HepG2 (cell line): ENCODE measurements around the gene TMEM134. TPM values are rescaled to one million over a fixed set of nuclear protein-coding genes. Genes with fewer than 3 reads are reported as not detected.

Source experiments
- AKAP8 ChIP-seq: sonication (generic); formaldehyde crosslinking; IDR thresholded peaks from 2 replicates; pipeline ENCODE4 v1.5.1; 2020; ENCODE audit warnings: mild to moderate bottlenecking, missing genetic modification reagents
- ESRRA ChIP-seq: sonication (generic); formaldehyde crosslinking; IDR thresholded peaks from 2 replicates; pipeline ENCODE4 v1.5.1; 2020; ENCODE audit warnings: mild to moderate bottlenecking, low read depth, missing genetic modification reagents
- FOXK1 ChIP-seq: sonication (generic); formaldehyde crosslinking; IDR thresholded peaks from 2 replicates; pipeline ENCODE4 v1.4.0; 2020; ENCODE audit warnings: low read depth, missing genetic modification reagents, borderline replicate concordance
- HDAC2 ChIP-seq: sonication (generic); formaldehyde crosslinking; IDR thresholded peaks from 2 replicates; pipeline ENCODE4 v1.4.0; 2020; ENCODE audit warnings: missing genetic modification reagents
- HMG20A ChIP-seq: IDR thresholded peaks from 2 replicates; pipeline ENCODE4 v1.6.1; 2016; ENCODE audit warnings: borderline replicate concordance
- IKZF1 ChIP-seq: fragments of 450-650 bp; IDR thresholded peaks from 2 replicates; pipeline ENCODE4 v1.7.1; 2016
- IKZF4 ChIP-seq: sonication (generic); formaldehyde crosslinking; IDR thresholded peaks from 2 replicates; pipeline ENCODE4 v1.5.1; 2020; ENCODE audit warnings: borderline replicate concordance, mild to moderate bottlenecking, low read depth, missing genetic modification reagents; ENCODE audit errors: not compliant biosample characterization
- IRF9 ChIP-seq: sonication (generic); formaldehyde crosslinking; IDR thresholded peaks from 2 replicates; pipeline ENCODE4 v1.8.0; 2022; ENCODE audit warnings: missing genetic modification reagents, mild to moderate bottlenecking, borderline replicate concordance
- LCORL ChIP-seq, 2 experiments: fragments of 450-650 bp in 1 of 2; sonication (generic) in 1 of 2; formaldehyde crosslinking in 1 of 2; IDR thresholded peaks; 2 replicates each; pipeline versions ENCODE4 v1.5.0 to v1.6.1; 2017 to 2020; ENCODE audit warnings: antibody characterized with exemption in 1 of 2, missing genetic modification reagents in 1 of 2
- MAFF ChIP-seq: IDR thresholded peaks from 2 replicates; pipeline ENCODE4 v1.6.1; 2011; ENCODE audit warnings: low read depth, low read length, improper control_type of control experiment
- MAFK ChIP-seq, 2 experiments: IDR thresholded peaks in 1 of 2; conservative IDR thresholded peaks in 1 of 2; 2 replicates each; pipeline ENCODE4 v1.6.1; 2011; ENCODE audit warnings: improper control_type of control experiment in 2 of 2, low read length in 2 of 2
- MEIS1 ChIP-seq: sonication (generic); formaldehyde crosslinking; IDR thresholded peaks from 2 replicates; pipeline ENCODE4 v1.9.0; 2021; ENCODE audit warnings: mild to moderate bottlenecking, missing genetic modification reagents, moderate library complexity, borderline replicate concordance
- NFYB ChIP-seq: sonication (generic); formaldehyde crosslinking; IDR thresholded peaks from 2 replicates; pipeline ENCODE4 v1.4.0; 2020; ENCODE audit warnings: missing genetic modification reagents
- PAWR ChIP-seq: sonication (generic); formaldehyde crosslinking; IDR thresholded peaks from 2 replicates; pipeline ENCODE4 v1.4.0; 2020; ENCODE audit warnings: missing genetic modification reagents, mild to moderate bottlenecking, borderline replicate concordance
- PAX8 ChIP-seq: sonication (generic); formaldehyde crosslinking; IDR thresholded peaks from 2 replicates; pipeline ENCODE4 v1.8.0; 2022; ENCODE audit warnings: mild to moderate bottlenecking, missing genetic modification reagents, borderline replicate concordance
- PHF5A ChIP-seq: IDR thresholded peaks from one replicate; pipeline ENCODE4 v1.6.1; 2018; ENCODE audit warnings: low read depth, missing genetic modification reagents; ENCODE audit not compliant: unreplicated experiment
- POLR2AphosphoS5 ChIP-seq: IDR thresholded peaks from 2 replicates; pipeline ENCODE4 v1.6.1; 2012; ENCODE audit warnings: low read depth, low read length
- SMC3 ChIP-seq: IDR thresholded peaks from 2 replicates; pipeline ENCODE4 v1.6.1; 2011; ENCODE audit warnings: low read length, improper control_type of control experiment
- TMF1 ChIP-seq: sonication (generic); formaldehyde crosslinking; IDR thresholded peaks from 2 replicates; pipeline ENCODE4 v1.8.1; 2022; ENCODE audit warnings: low read depth, missing genetic modification reagents
- XBP1 ChIP-seq: sonication (generic); formaldehyde crosslinking; IDR thresholded peaks from 2 replicates; pipeline ENCODE4 v1.5.0; 2020; ENCODE audit warnings: missing genetic modification reagents
- ZNF790 ChIP-seq: sonication (generic); formaldehyde crosslinking; IDR thresholded peaks from 2 replicates; pipeline ENCODE4 v1.8.0; 2022; ENCODE audit warnings: missing genetic modification reagents, mild to moderate bottlenecking, borderline replicate concordance
- ZNF816 ChIP-seq: sonication (generic); formaldehyde crosslinking; IDR thresholded peaks from 2 replicates; pipeline ENCODE4 v1.8.0; 2022; ENCODE audit warnings: missing genetic modification reagents, mild to moderate bottlenecking, borderline replicate concordance
- polyA plus RNA-seq, 8 experiments: library from polyadenylated mRNA; depleted of rRNA in 3 of 8; stranded (reverse) in 7 of 8; unstranded in 1 of 8; fragments of >200 nt; fragmentation: Illumina TruSeq in 4 of 8; extraction: Trizol in 4 of 8; gene quantifications; 2 replicates each; pipeline versions ENCODE4 v1.2.1 to v1.2.3, GENCODE V29; 2011 to 2016; ENCODE audit warnings: low read depth in 4 of 8, missing spikeins in 1 of 8, mixed read lengths in 1 of 8; ENCODE audit not compliant: insufficient read depth in 1 of 8
- total RNA-seq, 5 experiments: library from RNA; depleted of rRNA; stranded (reverse); fragments of >200 nt; fragmentation: Illumina TruSeq; extraction: Trizol; gene quantifications; 2 replicates each; pipeline ENCODE4 v1.2.3, GENCODE V29; 2016; ENCODE audit warnings: low read depth in 1 of 5
- TF ChIP-seq, protein P1 (sequence below): sonication (generic); formaldehyde crosslinking; IDR thresholded peaks from 2 replicates; pipeline ENCODE4 v1.5.1; 2020; ENCODE audit warnings: missing genetic modification reagents, mild to moderate bottlenecking, borderline replicate concordance
- TF ChIP-seq, protein P2 (sequence below): sonication (generic); formaldehyde crosslinking; IDR thresholded peaks from 2 replicates; pipeline ENCODE4 v1.4.0; 2020; ENCODE audit warnings: low read depth, mild to moderate bottlenecking, missing genetic modification reagents
- TF ChIP-seq, protein P3 (sequence below): IDR thresholded peaks from 2 replicates; pipeline ENCODE4 v1.6.1; 2012; ENCODE audit warnings: low read depth, low read length, improper control_type of control experiment

Gene TMEM134
- total and polyA plus RNA-seq, 2 of the 13 experiments (the other 11 are each of a cell fraction or from before 2014, with no cell fraction given): 6.9 to 26.9 TPM

GRCh38 chr11:67482827-67483798 lies 14.1 kb upstream of the TMEM134 start, which contains the start of gene AIP (continued):
- TF ChIP-seq HMG20A (no peak; the same call in 1 of the 2 replicates), IKZF1 (no peak), LCORL (IDR thresholded peaks at IDR 0.05) (no peak), LCORL (CRISPR knock-in tag; IDR thresholded peaks at IDR 0.05) (0 out of 2 replicates have a peak, but pooled peaks have one; percentile 24), TMF1 (CRISPR knock-in tag) (peak; percentile 98), IRF9 (peak; percentile 99), HDAC2 (CRISPR knock-in tag) (peak; percentile 79), XBP1 (no peak), AKAP8 (CRISPR knock-in tag) (peak; percentile 84), MAFF (no peak), PHF5A (peak; percentile 78), POLR2AphosphoS5 (no peak; the same call in none of the 2 replicates), ESRRA (CRISPR knock-in tag) (peak; percentile 78), PAX8 (CRISPR knock-in tag) (peak; percentile 97; the same call in 1 of the 2 replicates), SMC3 (no peak), NFYB (peak; percentile 79), PAWR (CRISPR knock-in tag) (peak; percentile 76), MEIS1 (CRISPR knock-in tag) (peak; percentile 95), IKZF4 (peak; percentile 99), MAFK (conservative IDR thresholded peaks at IDR 0.05 in 1 of 2, IDR thresholded peaks at IDR 0.05 in 1 of 2; ENCODE audit: low read length in 2 of 2) (no peak), ZNF790 (CRISPR knock-in tag) (peak; percentile 96), ZNF816 (CRISPR knock-in tag) (peak; percentile 91; the same call in 1 of the 2 replicates), FOXK1 (peak; percentile 38; the same call in 1 of the 2 replicates)
- TF ChIP-seq, protein P1, sequence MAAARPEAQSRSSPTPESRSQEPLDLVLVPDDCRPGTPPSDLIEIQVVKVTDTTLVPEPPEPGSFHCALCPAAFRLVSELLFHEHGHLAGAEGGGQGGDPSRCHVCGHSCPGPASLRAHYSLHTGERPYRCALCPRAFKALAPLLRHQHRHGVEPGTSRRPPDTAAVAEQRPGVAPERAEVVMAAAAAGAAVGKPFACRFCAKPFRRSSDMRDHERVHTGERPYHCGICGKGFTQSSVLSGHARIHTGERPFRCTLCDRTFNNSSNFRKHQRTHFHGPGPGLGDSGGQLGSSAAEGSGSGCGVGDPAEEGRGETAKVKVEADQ: peak; percentile 88; the same call in 1 of the 2 replicates
- TF ChIP-seq, protein P2, sequence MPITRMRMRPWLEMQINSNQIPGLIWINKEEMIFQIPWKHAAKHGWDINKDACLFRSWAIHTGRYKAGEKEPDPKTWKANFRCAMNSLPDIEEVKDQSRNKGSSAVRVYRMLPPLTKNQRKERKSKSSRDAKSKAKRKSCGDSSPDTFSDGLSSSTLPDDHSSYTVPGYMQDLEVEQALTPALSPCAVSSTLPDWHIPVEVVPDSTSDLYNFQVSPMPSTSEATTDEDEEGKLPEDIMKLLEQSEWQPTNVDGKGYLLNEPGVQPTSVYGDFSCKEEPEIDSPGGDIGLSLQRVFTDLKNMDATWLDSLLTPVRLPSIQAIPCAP (CRISPR knock-in tag): peak; percentile 94; the same call in 1 of the 2 replicates
- TF ChIP-seq, protein P3, sequence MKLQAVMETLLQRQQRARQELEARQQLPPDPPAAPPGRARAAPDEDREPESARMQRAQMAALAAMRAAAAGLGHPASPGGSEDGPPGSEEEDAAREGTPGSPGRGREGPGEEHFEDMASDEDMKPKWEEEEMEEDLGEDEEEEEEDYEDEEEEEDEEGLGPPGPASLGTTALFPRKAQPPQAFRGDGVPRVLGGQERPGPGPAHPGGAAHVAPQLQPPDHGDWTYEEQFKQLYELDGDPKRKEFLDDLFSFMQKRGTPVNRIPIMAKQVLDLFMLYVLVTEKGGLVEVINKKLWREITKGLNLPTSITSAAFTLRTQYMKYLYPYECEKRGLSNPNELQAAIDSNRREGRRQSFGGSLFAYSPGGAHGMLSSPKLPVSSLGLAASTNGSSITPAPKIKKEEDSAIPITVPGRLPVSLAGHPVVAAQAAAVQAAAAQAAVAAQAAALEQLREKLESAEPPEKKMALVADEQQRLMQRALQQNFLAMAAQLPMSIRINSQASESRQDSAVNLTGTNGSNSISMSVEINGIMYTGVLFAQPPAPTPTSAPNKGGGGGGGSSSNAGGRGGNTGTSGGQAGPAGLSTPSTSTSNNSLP: no peak
